CD8-positive, alpha-beta memory T cell (primary cell): ENCODE measurements around the gene HMCN1. TPM values are rescaled to one million over a fixed set of nuclear protein-coding genes. Genes with fewer than 3 reads are reported as not detected.

Source experiments
- CTCF ChIA-PET: fragments of 350-600 bp; sonication (Branson Sonifier 250); formaldehyde crosslinking; loops from one replicate; lab custom pipeline; 2021; ENCODE audit warnings: antibody characterized with exemption; lab: Charles Lee
- POLR2A ChIA-PET: fragments of 350-600 bp; sonication (Branson Sonifier 250); formaldehyde crosslinking; loops from one replicate; lab custom pipeline; 2021; ENCODE audit warnings: antibody characterized with exemption; lab: Charles Lee
- DNase-seq, 5 donors: peaks; one replicate each; pipeline versions ENCODE4 v3.0.0 to v3.0.0-alpha.2; 2020 to 2022; ENCODE audit warnings: mixed read lengths in 1 of 5
- H3K27ac ChIP-seq: one replicate; pipeline ENCODE4 v1.7.0; 2013; ENCODE audit warnings: low read depth, mild to moderate bottlenecking, low read length, moderate library complexity
- H3K27me3 ChIP-seq: 2 replicates; pipeline ENCODE4 v1.7.0; 2013; ENCODE audit warnings: low read length, mild to moderate bottlenecking; ENCODE audit not compliant: insufficient read depth, poor library complexity, severe bottlenecking
- H3K36me3 ChIP-seq: 2 replicates; pipeline ENCODE4 v1.7.0; 2013; ENCODE audit warnings: mild to moderate bottlenecking, low read length, moderate library complexity; ENCODE audit not compliant: insufficient read depth
- H3K4me1 ChIP-seq: 2 replicates; pipeline ENCODE4 v1.7.0; 2013; ENCODE audit warnings: mild to moderate bottlenecking, low read length, moderate library complexity; ENCODE audit not compliant: insufficient read depth
- H3K4me3 ChIP-seq: 2 replicates; pipeline ENCODE4 v1.7.0; 2013; ENCODE audit warnings: mild to moderate bottlenecking, low read length
- H3K9me3 ChIP-seq: 2 replicates; pipeline ENCODE4 v1.7.0; 2013; ENCODE audit warnings: mild to moderate bottlenecking, low read length
- H3K27ac Mint-ChIP-seq, 8 donors: one replicate each; pipeline ENCODE4 v1.8.0; 2020 to 2021; ENCODE audit warnings: mixed read lengths in 8 of 8, mild to moderate bottlenecking in 6 of 8, inconsistent platforms in 3 of 8, moderate library complexity in 3 of 8
- H3K27me3 Mint-ChIP-seq, 2 donors: one replicate each; pipeline ENCODE4 v1.8.0; 2020 to 2021; ENCODE audit warnings: mixed read lengths in 2 of 2, mild to moderate bottlenecking in 1 of 2, moderate library complexity in 1 of 2
- H3K36me3 Mint-ChIP-seq, 3 donors: one replicate each; pipeline ENCODE4 v1.8.0; 2020 to 2021; ENCODE audit warnings: mixed read lengths in 3 of 3, inconsistent platforms in 1 of 3, mild to moderate bottlenecking in 1 of 3
- H3K4me1 Mint-ChIP-seq, 3 donors: one replicate each; pipeline ENCODE4 v1.8.0; 2020 to 2021; ENCODE audit warnings: mixed read lengths in 3 of 3, inconsistent platforms in 1 of 3, mild to moderate bottlenecking in 1 of 3
- H3K4me3 Mint-ChIP-seq, 7 donors: one replicate each; pipeline ENCODE4 v1.8.0; 2020 to 2021; ENCODE audit warnings: mixed read lengths in 7 of 7, mild to moderate bottlenecking in 6 of 7, moderate library complexity in 4 of 7, inconsistent platforms in 2 of 7
- H3K9me3 Mint-ChIP-seq, 5 donors: one replicate each; pipeline ENCODE4 v1.8.0; 2020 to 2022; ENCODE audit warnings: mixed read lengths in 5 of 5, mild to moderate bottlenecking in 3 of 5, moderate library complexity in 2 of 5, inconsistent platforms in 1 of 5
- polyA plus RNA-seq: library from polyadenylated mRNA; unstranded; fragments of 300-500 nt; fragmentation: Illumina TruSeq; gene quantifications from one replicate; pipeline ENCODE4 v1.2.3, GENCODE V29; 2021
- total RNA-seq, 2 experiments: library from RNA; stranded (reverse); gene quantifications; one replicate each; pipeline ENCODE4 v1.2.3, GENCODE V29; 2021

Gene HMCN1
- total and polyA plus RNA-seq, 3 experiments from 2014 or later, result 0.02 to 0.04 TPM; not detected in 1

- Histone ChIP-seq H3K4me1 (no peaks in the 10 kb centered on the region), H3K9me3 (no peaks in the 10 kb centered on the region), H3K36me3 (no peaks in the 10 kb centered on the region), H3K27ac (no peak overlapping the region), H3K4me3 (no peak overlapping the region), H3K27me3 (no peaks in the 10 kb centered on the region)
- no peak overlapping the region for H3K4me3 Mint-ChIP-seq
- H3K4me1 Mint-ChIP-seq, result no peaks in the 10 kb centered on the region
- POLR2A ChIA-PET, result no interaction called here
- DNase-seq, result no peak
- H3K27ac Mint-ChIP-seq, result no peak overlapping the region
- CTCF ChIA-PET, result no interaction called here
- H3K9me3 Mint-ChIP-seq, result peaks cover 0 to 4% (median 0%) of the 10 kb centered on the region in 5 donors
- peaks cover 11 to 14% of the 10 kb centered on the region in 2 donors for H3K27me3 Mint-ChIP-seq
- no peaks in the 10 kb centered on the region for H3K36me3 Mint-ChIP-seq
Observed at GRCh38 chr1:186231861-186232436, 497.8 kb downstream of the HMCN1 start.

- Histone ChIP-seq H3K9me3 (no peaks in the 10 kb centered on the region), H3K4me3 (no peak overlapping the region), H3K4me1 (no peaks in the 10 kb centered on the region), H3K27ac (no peak overlapping the region), H3K36me3 (no peaks in the 10 kb centered on the region), H3K27me3 (no peaks in the 10 kb centered on the region)
- no peak for DNase-seq
- Mint-ChIP-seq H3K4me1 (no peaks in the 10 kb centered on the region), H3K4me3 (no peak overlapping the region), H3K9me3 (peaks cover 0 to 4% (median 0%) of the 10 kb centered on the region in 5 donors), H3K27me3 (peaks cover 7 to 22% of the 10 kb centered on the region in 2 donors), H3K27ac (no peak overlapping the region), H3K36me3 (no peaks in the 10 kb centered on the region)
- CTCF ChIA-PET, result no interaction called here
- POLR2A ChIA-PET, result no interaction called here
Observed at GRCh38 chr1:186234976-186235686, 500.9 kb downstream of the HMCN1 start.

- Histone ChIP-seq H3K27me3 (no peaks in the 10 kb centered on the region), H3K4me3 (no peak overlapping the region), H3K36me3 (no peaks in the 10 kb centered on the region), H3K9me3 (no peaks in the 10 kb centered on the region), H3K27ac (no peak overlapping the region), H3K4me1 (no peaks in the 10 kb centered on the region)
- Mint-ChIP-seq H3K36me3 (no peaks in the 10 kb centered on the region), H3K9me3 (peaks cover 0 to 4% (median 0%) of the 10 kb centered on the region in 5 donors), H3K27me3 (peaks cover 7 to 22% of the 10 kb centered on the region in 2 donors), H3K4me1 (no peaks in the 10 kb centered on the region), H3K4me3 (no peak overlapping the region), H3K27ac (no peak overlapping the region)
- no peak for DNase-seq
- CTCF ChIA-PET, result no interaction called here
- POLR2A ChIA-PET, result no interaction called here
Observed at GRCh38 chr1:186235696-186236095, 501.5 kb downstream of the HMCN1 start.

GRCh38 chr1:186236921-186237320, 502.7 kb downstream of the HMCN1 start:
- no peak overlapping the region for H3K4me3 Mint-ChIP-seq

GRCh38 chr1:186239171-186239570, 505.0 kb downstream of the HMCN1 start:
- Mint-ChIP-seq H3K27me3 (peaks cover 7 to 22% of the 10 kb centered on the region in 2 donors), H3K27ac (no peak overlapping the region), H3K4me1 (no peaks in the 10 kb centered on the region), H3K9me3 (peaks cover 0 to 2% (median 0%) of the 10 kb centered on the region in 5 donors), H3K36me3 (no peaks in the 10 kb centered on the region), H3K4me3 (no peak overlapping the region)
- no peak for DNase-seq
- Histone ChIP-seq H3K9me3 (no peaks in the 10 kb centered on the region), H3K27me3 (no peaks in the 10 kb centered on the region), H3K27ac (no peak overlapping the region), H3K36me3 (no peaks in the 10 kb centered on the region), H3K4me1 (no peaks in the 10 kb centered on the region), H3K4me3 (no peak overlapping the region)
- ChIA-PET POLR2A (no interaction called here), CTCF (no interaction called here)

More at GRCh38 chr1:186236921-186237320, 502.7 kb downstream of the HMCN1 start:
- no peak for DNase-seq
- ChIA-PET CTCF (no interaction called here), POLR2A (no interaction called here)
- Histone ChIP-seq H3K4me1 (no peaks in the 10 kb centered on the region), H3K27me3 (no peaks in the 10 kb centered on the region), H3K27ac (no peak overlapping the region), H3K4me3 (no peak overlapping the region), H3K9me3 (no peaks in the 10 kb centered on the region), H3K36me3 (no peaks in the 10 kb centered on the region)
- Mint-ChIP-seq H3K27me3 (peaks cover 7 to 22% of the 10 kb centered on the region in 2 donors), H3K9me3 (peaks cover 0 to 4% (median 0%) of the 10 kb centered on the region in 5 donors), H3K27ac (no peak overlapping the region), H3K36me3 (no peaks in the 10 kb centered on the region), H3K4me1 (no peaks in the 10 kb centered on the region)

GRCh38 chr1:186240436-186240835, 506.2 kb downstream of the HMCN1 start:
- H3K27ac ChIP-seq, result no peak overlapping the region
- Mint-ChIP-seq H3K9me3 (peaks cover 0 to 2% (median 0%) of the 10 kb centered on the region in 5 donors), H3K27me3 (peaks cover 7 to 28% of the 10 kb centered on the region in 2 donors), H3K4me3 (no peak overlapping the region), H3K4me1 (no peaks in the 10 kb centered on the region), H3K27ac (no peak overlapping the region), H3K36me3 (no peaks in the 10 kb centered on the region)
- POLR2A ChIA-PET, result no interaction called here
- CTCF ChIA-PET, result no interaction called here
- H3K36me3 ChIP-seq, result no peaks in the 10 kb centered on the region
- H3K4me1 ChIP-seq, result no peaks in the 10 kb centered on the region
- no peak overlapping the region for H3K4me3 ChIP-seq
- H3K27me3 ChIP-seq, result no peaks in the 10 kb centered on the region
- no peaks in the 10 kb centered on the region for H3K9me3 ChIP-seq
- DNase-seq, result no peak
